Measurements from ENCODE around the gene WDR46.

DNA sequence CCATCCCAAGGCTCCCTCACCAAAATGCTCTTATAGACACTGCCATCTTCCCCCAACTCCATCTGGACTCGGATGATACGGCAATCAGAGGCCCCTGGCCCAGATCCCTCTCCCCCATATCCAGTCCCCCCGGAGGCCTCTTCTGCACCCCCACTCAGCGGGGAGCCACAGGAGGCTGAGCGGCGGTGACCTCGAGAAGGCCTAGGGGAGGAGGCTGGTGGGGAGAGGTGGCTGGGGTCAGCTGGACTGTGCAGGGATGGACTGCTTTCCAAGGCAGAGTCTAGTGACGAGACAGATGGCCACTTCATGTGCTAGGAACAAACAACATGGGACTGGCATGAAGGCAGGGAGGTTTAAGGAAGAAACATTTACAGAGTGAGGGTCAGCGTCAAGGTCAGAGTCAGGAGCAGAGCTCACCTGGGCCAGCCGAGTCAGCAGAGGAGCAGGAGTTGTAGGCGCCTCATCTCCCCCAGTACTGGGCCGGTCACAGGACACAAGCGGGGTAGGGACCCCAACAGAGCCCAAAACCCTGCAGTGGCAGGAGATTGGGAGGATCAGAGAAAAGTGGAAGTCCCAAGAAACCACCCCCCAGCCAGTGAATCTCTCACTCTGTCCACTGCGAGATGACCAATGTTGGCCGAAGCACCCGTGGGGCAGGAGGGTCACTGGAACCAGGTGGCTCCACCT is 4.1 kb upstream of the WDR46 start:
- no peak for TF ChIP-seq POLR2A (IDR thresholded peaks at IDR 0.05)
- TF ChIP-seq, protein P1, sequence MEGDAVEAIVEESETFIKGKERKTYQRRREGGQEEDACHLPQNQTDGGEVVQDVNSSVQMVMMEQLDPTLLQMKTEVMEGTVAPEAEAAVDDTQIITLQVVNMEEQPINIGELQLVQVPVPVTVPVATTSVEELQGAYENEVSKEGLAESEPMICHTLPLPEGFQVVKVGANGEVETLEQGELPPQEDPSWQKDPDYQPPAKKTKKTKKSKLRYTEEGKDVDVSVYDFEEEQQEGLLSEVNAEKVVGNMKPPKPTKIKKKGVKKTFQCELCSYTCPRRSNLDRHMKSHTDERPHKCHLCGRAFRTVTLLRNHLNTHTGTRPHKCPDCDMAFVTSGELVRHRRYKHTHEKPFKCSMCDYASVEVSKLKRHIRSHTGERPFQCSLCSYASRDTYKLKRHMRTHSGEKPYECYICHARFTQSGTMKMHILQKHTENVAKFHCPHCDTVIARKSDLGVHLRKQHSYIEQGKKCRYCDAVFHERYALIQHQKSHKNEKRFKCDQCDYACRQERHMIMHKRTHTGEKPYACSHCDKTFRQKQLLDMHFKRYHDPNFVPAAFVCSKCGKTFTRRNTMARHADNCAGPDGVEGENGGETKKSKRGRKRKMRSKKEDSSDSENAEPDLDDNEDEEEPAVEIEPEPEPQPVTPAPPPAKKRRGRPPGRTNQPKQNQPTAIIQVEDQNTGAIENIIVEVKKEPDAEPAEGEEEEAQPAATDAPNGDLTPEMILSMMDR (IDR thresholded peaks at IDR 0.05): no peak

Measured in heart left ventricle (tissue), 13 donors.